Esophagus muscularis mucosa (tissue), 4 donors: ENCODE measurements around the gene DMRTB1.

Experiments used
- CTCF ChIP-seq, 3 experiments: fragments of 200-600 bp in 2 of 3; fragments of 450-650 bp in 1 of 3; sonication (generic) in 2 of 3; IDR thresholded peaks; one replicate each; pipeline ENCODE4 v1.5.1; 2017 to 2019; ENCODE audit warnings: antibody characterized with exemption in 3 of 3, mild to moderate bottlenecking in 2 of 3, moderate library complexity in 1 of 3
- EP300 ChIP-seq: sonication (generic); formaldehyde crosslinking; IDR thresholded peaks from one replicate; pipeline ENCODE4 v1.6.1; 2017; ENCODE audit warnings: antibody characterized with exemption
- POLR2A ChIP-seq: fragments of 450-650 bp; IDR thresholded peaks from one replicate; pipeline ENCODE4 v1.6.1; 2017; ENCODE audit warnings: antibody characterized with exemption, moderate library complexity, mild to moderate bottlenecking, low read depth
- POLR2AphosphoS5 ChIP-seq, 2 donors: sonication (generic); formaldehyde crosslinking; IDR thresholded peaks; one replicate each; pipeline ENCODE4 v1.6.1; 2017; ENCODE audit warnings: antibody characterized with exemption in 2 of 2

- TF ChIP-seq CTCF (IDR thresholded peaks at IDR 0.05) (no peak), EP300 (no peak), POLR2A (no peak), POLR2AphosphoS5 (IDR thresholded peaks at IDR 0.05) (no peak)
These were observed 13.1 kb upstream of the DMRTB1 start for GRCh38 chr1:53446051-53446450.
